DMS153 (cell line): ENCODE measurements around the gene NEK4.

Experiments
- DNase-seq: peaks from one replicate; lab custom pipeline; 2025; lab: John Stamatoyannopoulos, UW

NEK4 gene

GRCh38 chr3:52663098-52663497 lies 107.6 kb downstream of the NEK4 start:
- DNase-seq = no peak

DNA sequence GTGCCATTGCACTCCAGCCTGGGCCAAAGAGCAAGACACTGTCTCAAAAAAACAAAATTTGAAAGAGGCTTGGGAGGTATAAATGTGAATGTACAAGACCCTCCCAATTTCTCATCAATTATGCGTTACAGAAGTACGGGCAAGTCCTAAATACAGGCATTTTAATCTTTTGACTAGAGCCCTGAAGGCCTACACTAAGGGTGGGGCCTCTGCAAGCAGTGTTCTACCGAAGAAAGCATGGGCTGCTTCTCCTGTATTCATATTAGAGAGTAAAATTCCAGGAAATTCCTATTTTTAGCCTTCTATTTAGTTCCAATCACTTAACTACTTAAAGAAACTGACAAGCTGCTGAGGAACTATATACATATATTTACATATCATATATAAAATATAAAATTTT lies 110.7 kb downstream of the NEK4 start:
- DNase-seq = no peak
